ENCODE data around the gene LCE2A.

The LCE2A gene

GRCh38 chr1:152743371-152744145, 45.4 kb downstream of the LCE2A start:
- DNase-seq = no peak

DNA sequence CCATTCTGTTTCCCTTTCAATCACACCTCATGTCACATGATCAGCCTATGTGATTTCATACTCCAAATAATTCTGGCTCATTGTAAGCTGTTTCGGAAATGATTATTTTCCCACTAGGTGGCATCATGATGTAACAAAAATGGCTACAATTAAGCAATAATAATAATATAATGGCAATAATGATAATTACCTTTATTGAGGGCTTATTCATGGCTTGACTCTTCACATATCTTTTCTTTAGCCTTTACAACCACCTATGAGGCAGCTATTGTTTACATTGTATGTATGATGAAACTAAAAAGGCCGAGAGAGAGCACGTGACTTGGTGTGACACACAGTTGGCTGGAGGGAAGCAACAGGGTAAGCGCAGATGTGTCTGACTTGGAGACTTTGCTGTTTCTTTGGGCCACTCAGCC, 47.2 kb downstream of the LCE2A start:
- DNase-seq = no peak

- no peak for DNase-seq
Observed at GRCh38 chr1:152745765-152746444, 47.8 kb downstream of the LCE2A start.

DNA sequence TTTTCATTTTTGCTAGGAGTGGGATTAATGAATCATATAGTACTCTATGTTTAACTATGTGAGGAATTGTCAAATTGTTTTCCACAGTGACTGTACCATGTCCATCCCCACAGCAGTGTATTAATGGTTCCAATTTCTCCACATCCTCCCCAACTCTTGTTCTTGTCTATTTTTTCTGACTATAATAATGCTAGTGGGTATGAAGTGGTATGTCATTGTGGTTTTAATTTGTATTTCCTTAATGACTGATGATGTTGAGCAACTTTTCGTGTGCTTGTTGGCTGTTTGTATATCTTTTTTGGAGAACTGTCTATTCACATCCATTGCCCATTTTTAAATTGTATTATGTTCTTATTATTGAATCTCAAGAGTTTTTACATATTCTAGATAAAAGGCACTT, 49.7 kb downstream of the LCE2A start:
- DNase-seq = peak; percentile 6
